Naive thymus-derived CD4-positive, alpha-beta T cell (primary cell): Measurements from ENCODE around the gene NTNG1. TPM values are rescaled to one million over a fixed set of nuclear protein-coding genes. Genes with fewer than 3 reads are reported as not detected.
"Not testable (repeated sequence)": the region's sequence is repeated elsewhere in the genome, so short reads cannot be mapped to it uniquely, and the experiment has no call there.

ENCODE experiments used
- ATAC-seq: fragments of 150-1000 bp; cut with Tn5 transposase; 2 replicates; pipeline ENCODE4 v1.10.0; 2021; ENCODE audit warnings: mild to moderate bottlenecking, moderate library complexity
- CTCF ChIA-PET: fragments of 350-600 bp; sonication (Branson Sonifier 250); formaldehyde crosslinking; loops from one replicate; lab custom pipeline; 2021; ENCODE audit warnings: antibody characterized with exemption; lab: Charles Lee
- POLR2A ChIA-PET: fragments of 350-600 bp; sonication (Branson Sonifier 250); formaldehyde crosslinking; loops from one replicate; lab custom pipeline; 2021; ENCODE audit warnings: antibody characterized with exemption, inconsistent platforms; lab: Charles Lee
- DNase-seq, 9 donors: peaks; one replicate each; pipeline versions ENCODE4 v3.0.0 to v3.0.0-alpha.2; 2020 to 2022; ENCODE audit warnings: mixed read lengths in 1 of 9
- H3K27ac ChIP-seq: one replicate; pipeline ENCODE4 v1.7.0; 2013; ENCODE audit warnings: mild to moderate bottlenecking, low read depth, low read length, moderate library complexity
- H3K27me3 ChIP-seq, 2 donors: one replicate each; pipeline ENCODE4 v1.7.0; 2013; ENCODE audit warnings: low read length in 2 of 2, mild to moderate bottlenecking in 2 of 2, moderate library complexity in 2 of 2; ENCODE audit not compliant: control insufficient read depth in 2 of 2, insufficient read depth in 2 of 2
- H3K36me3 ChIP-seq, 3 experiments: 1 replicate in 2 of 3; 2 replicates in 1 of 3; pipeline ENCODE4 v1.7.0; 2013; ENCODE audit warnings: low read length in 3 of 3, mild to moderate bottlenecking in 3 of 3, moderate library complexity in 1 of 3; ENCODE audit not compliant: insufficient read depth in 3 of 3, control insufficient read depth in 2 of 3
- H3K4me1 ChIP-seq, 2 donors: one replicate each; pipeline ENCODE4 v1.7.0; 2013; ENCODE audit warnings: low read length in 2 of 2, mild to moderate bottlenecking in 2 of 2, moderate library complexity in 1 of 2; ENCODE audit not compliant: control insufficient read depth in 2 of 2, insufficient read depth in 2 of 2
- H3K4me3 ChIP-seq: 2 replicates; pipeline ENCODE4 v1.7.0; 2013; ENCODE audit warnings: mild to moderate bottlenecking, low read length
- H3K9me3 ChIP-seq, 3 experiments: 1 replicate in 2 of 3; 2 replicates in 1 of 3; pipeline ENCODE4 v1.7.0; 2013; ENCODE audit warnings: low read length in 3 of 3; ENCODE audit not compliant: control insufficient read depth in 2 of 3
- H3K27ac Mint-ChIP-seq, 9 donors: one replicate each; pipeline ENCODE4 v1.8.0; 2020 to 2022; ENCODE audit warnings: mixed read lengths in 9 of 9, mild to moderate bottlenecking in 8 of 9, moderate library complexity in 5 of 9, inconsistent platforms in 2 of 9
- H3K27me3 Mint-ChIP-seq, 5 donors: one replicate each; pipeline ENCODE4 v1.8.0; 2021 to 2022; ENCODE audit warnings: mixed read lengths in 5 of 5, mild to moderate bottlenecking in 1 of 5
- H3K36me3 Mint-ChIP-seq, 5 donors: one replicate each; pipeline ENCODE4 v1.8.0; 2020 to 2022; ENCODE audit warnings: mixed read lengths in 5 of 5, mild to moderate bottlenecking in 3 of 5, inconsistent platforms in 1 of 5
- H3K4me1 Mint-ChIP-seq, 7 donors: one replicate each; pipeline ENCODE4 v1.8.0; 2020 to 2022; ENCODE audit warnings: mixed read lengths in 7 of 7, mild to moderate bottlenecking in 3 of 7, inconsistent platforms in 1 of 7
- H3K4me3 Mint-ChIP-seq, 10 donors: one replicate each; pipeline ENCODE4 v1.8.0; 2020 to 2022; ENCODE audit warnings: mild to moderate bottlenecking in 10 of 10, mixed read lengths in 10 of 10, moderate library complexity in 6 of 10, inconsistent platforms in 2 of 10
- H3K9me3 Mint-ChIP-seq, 11 donors: one replicate each; pipeline ENCODE4 v1.8.0; 2020 to 2022; ENCODE audit warnings: mixed read lengths in 11 of 11, mild to moderate bottlenecking in 4 of 11, inconsistent platforms in 1 of 11, moderate library complexity in 1 of 11
- intact Hi-C, 2 donors: fragments of 100-400 bp; cut with micrococcal nuclease; formaldehyde crosslinking; loops; one replicate each; pipeline ENCODE4 v1.15.1; 2023
- polyA plus RNA-seq, 2 donors: library from polyadenylated mRNA; unstranded; fragments of 300-500 nt; fragmentation: Illumina TruSeq; gene quantifications; one replicate each; pipeline ENCODE4 v1.2.3, GENCODE V29; 2021
- total RNA-seq, 6 experiments: library from RNA in 5 of 6; stranded (reverse) in 5 of 6; gene quantifications; 1 replicate in 5 of 6; 2 replicates in 1 of 6; pipeline ENCODE4 v1.2.3 and lab custom pipeline; 2021 to 2026

Gene NTNG1
- total and polyA plus RNA-seq, 7 experiments from 2014 or later, result not detected

DNA sequence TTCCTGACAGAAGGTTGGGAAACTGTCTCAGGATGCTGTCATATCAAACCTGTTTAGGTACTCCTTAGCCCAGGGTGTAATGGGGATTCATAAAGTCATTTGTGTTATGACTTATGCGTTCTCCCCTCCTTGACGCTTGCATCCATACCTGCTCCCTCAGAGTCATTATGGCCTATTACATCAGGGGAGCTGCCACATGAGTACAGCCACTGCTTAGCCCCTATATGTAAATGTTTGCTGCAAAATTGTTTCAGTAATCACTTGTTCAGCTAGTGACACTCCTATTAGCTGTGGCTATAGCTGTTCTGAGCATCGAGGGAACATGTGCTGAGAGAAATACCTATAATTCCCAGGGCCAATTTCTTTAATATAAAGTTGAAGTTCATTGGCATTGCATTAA lies 10.5 kb downstream of the NTNG1 start:
- no peaks in the 10 kb centered on the region for H3K4me1 ChIP-seq
- H3K27me3 ChIP-seq, result no peaks in the 10 kb centered on the region
- no peak overlapping the region for H3K4me3 Mint-ChIP-seq
- DNase-seq (no peak), ATAC-seq (no peak)
- CTCF ChIA-PET, result no interaction called here
- no peaks in the 10 kb centered on the region for H3K9me3 Mint-ChIP-seq
- no peaks in the 10 kb centered on the region for H3K9me3 ChIP-seq
- no peaks in the 10 kb centered on the region for H3K36me3 ChIP-seq
- H3K4me1 Mint-ChIP-seq, result no peaks in the 10 kb centered on the region
- POLR2A ChIA-PET, result no interaction called here
- no peak overlapping the region for H3K27ac Mint-ChIP-seq
- H3K36me3 Mint-ChIP-seq, result no peaks in the 10 kb centered on the region
- no peak overlapping the region for H3K27ac ChIP-seq
- intact Hi-C loops, result no loop called here
- H3K27me3 Mint-ChIP-seq, result peaks cover 4 to 38% (median 29%) of the 10 kb centered on the region in 5 donors
- H3K4me3 ChIP-seq, result no peak overlapping the region

DNA sequence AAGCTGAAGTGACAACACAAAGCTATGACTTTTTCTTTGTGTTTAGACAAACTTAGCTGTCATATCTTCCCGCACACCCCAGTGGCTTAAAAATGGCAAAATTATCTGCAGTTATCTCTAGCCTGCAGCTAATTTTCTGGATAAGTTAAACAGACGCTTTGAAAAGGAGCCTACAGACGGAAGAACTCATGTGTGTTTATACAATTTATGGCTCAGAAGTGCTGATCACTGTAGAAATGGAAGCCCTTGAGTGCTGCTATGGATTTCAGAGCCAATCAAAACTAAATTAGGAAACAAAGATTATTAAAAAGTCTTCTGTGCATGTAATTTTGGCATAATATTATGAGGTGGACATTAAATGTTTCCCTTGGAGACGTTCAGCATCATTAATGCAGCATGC lies 11.6 kb downstream of the NTNG1 start:
- ChIA-PET POLR2A (no interaction called here), CTCF (no interaction called here)
- Histone ChIP-seq H3K4me1 (no peaks in the 10 kb centered on the region), H3K4me3 (no peak overlapping the region), H3K36me3 (no peaks in the 10 kb centered on the region), H3K27ac (no peak overlapping the region), H3K27me3 (no peaks in the 10 kb centered on the region), H3K9me3 (no peaks in the 10 kb centered on the region)
- H3K36me3 Mint-ChIP-seq, result no peaks in the 10 kb centered on the region
- DNase-seq, result no peak
- ATAC-seq, result no peak
- no peaks in the 10 kb centered on the region for H3K9me3 Mint-ChIP-seq
- H3K27ac Mint-ChIP-seq, result no peak overlapping the region
- H3K4me1 Mint-ChIP-seq, result no peaks in the 10 kb centered on the region
- intact Hi-C loops, result no loop called here
- no peak overlapping the region for H3K4me3 Mint-ChIP-seq
- peaks cover 4 to 36% (median 28%) of the 10 kb centered on the region in 5 donors for H3K27me3 Mint-ChIP-seq

GRCh38 chr1:107153014-107153413 lies 12.2 kb downstream of the NTNG1 start:
- Mint-ChIP-seq H3K36me3 (no peaks in the 10 kb centered on the region), H3K4me3 (no peak overlapping the region), H3K4me1 (no peaks in the 10 kb centered on the region), H3K27me3 (peaks cover 0 to 30% (median 27%) of the 10 kb centered on the region in 5 donors), H3K27ac (no peak overlapping the region), H3K9me3 (no peaks in the 10 kb centered on the region)
- Histone ChIP-seq H3K4me3 (no peak overlapping the region), H3K9me3 (no peaks in the 10 kb centered on the region), H3K36me3 (no peaks in the 10 kb centered on the region), H3K4me1 (no peaks in the 10 kb centered on the region), H3K27ac (no peak overlapping the region), H3K27me3 (no peaks in the 10 kb centered on the region)
- ChIA-PET CTCF (no interaction called here), POLR2A (no interaction called here)
- no peak for ATAC-seq
- intact Hi-C loops, result no loop called here
- no peak for DNase-seq

- intact Hi-C loops, result no loop called here
- Histone ChIP-seq H3K27ac (no peak overlapping the region), H3K27me3 (no peaks in the 10 kb centered on the region), H3K36me3 (no peaks in the 10 kb centered on the region), H3K9me3 (no peaks in the 10 kb centered on the region), H3K4me3 (no peak overlapping the region), H3K4me1 (no peaks in the 10 kb centered on the region)
- no peaks in the 10 kb centered on the region for H3K4me1 Mint-ChIP-seq
- H3K4me3 Mint-ChIP-seq, result no peak overlapping the region
- ChIA-PET CTCF (no interaction called here), POLR2A (no interaction called here)
- H3K36me3 Mint-ChIP-seq, result no peaks in the 10 kb centered on the region
- DNase-seq (no peak), ATAC-seq (no peak)
- H3K9me3 Mint-ChIP-seq, result peaks cover 0 to 2% (median 0%) of the 10 kb centered on the region in 11 donors
- H3K27ac Mint-ChIP-seq, result no peak overlapping the region
- peaks cover 0 to 23% (median 13%) of the 10 kb centered on the region in 5 donors for H3K27me3 Mint-ChIP-seq
Observed at GRCh38 chr1:107158496-107158895, 17.7 kb downstream of the NTNG1 start.

DNA sequence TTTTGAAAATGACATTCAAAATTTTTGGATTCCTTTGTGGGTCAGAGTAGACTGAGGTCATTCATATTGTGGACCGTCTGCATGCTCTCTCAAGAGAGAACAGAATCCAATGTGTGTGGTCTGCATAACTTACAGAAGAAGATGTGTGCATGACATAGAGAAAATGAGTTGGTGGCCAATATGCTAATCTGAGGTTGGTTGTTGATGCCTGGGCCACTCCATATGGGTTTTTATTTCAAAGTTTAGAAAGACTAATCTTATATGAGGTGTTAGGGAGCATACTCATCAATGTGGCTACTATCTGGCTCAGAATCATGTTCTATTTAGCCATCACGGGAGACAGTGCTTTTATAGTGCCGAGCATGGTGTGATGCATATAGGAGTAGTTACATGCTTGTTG lies 18.2 kb downstream of the NTNG1 start:
- no peaks in the 10 kb centered on the region for H3K36me3 ChIP-seq
- peaks cover 0 to 20% (median 8%) of the 10 kb centered on the region in 5 donors for H3K27me3 Mint-ChIP-seq
- no peak overlapping the region for H3K27ac Mint-ChIP-seq
- H3K9me3 ChIP-seq, result no peaks in the 10 kb centered on the region
- CTCF ChIA-PET, result no interaction called here
- no peak overlapping the region for H3K27ac ChIP-seq
- no peaks in the 10 kb centered on the region for H3K4me1 Mint-ChIP-seq
- no peak overlapping the region for H3K4me3 ChIP-seq
- peaks cover 0 to 2% (median 1%) of the 10 kb centered on the region in 11 donors for H3K9me3 Mint-ChIP-seq
- H3K36me3 Mint-ChIP-seq, result no peaks in the 10 kb centered on the region
- no peaks in the 10 kb centered on the region for H3K4me1 ChIP-seq
- H3K27me3 ChIP-seq, result no peaks in the 10 kb centered on the region
- no peak overlapping the region for H3K4me3 Mint-ChIP-seq
- POLR2A ChIA-PET, result no interaction called here
- no peak for ATAC-seq
- intact Hi-C loops, result no loop called here
- no peak for DNase-seq

GRCh38 chr1:107162745-107163144 lies 21.9 kb downstream of the NTNG1 start:
- H3K9me3 ChIP-seq, result no peaks in the 10 kb centered on the region
- no peak overlapping the region for H3K4me3 ChIP-seq
- no peaks in the 10 kb centered on the region for H3K27me3 ChIP-seq
- no peaks in the 10 kb centered on the region for H3K36me3 Mint-ChIP-seq
- H3K4me3 Mint-ChIP-seq, result no peak overlapping the region
- no peaks in the 10 kb centered on the region for H3K36me3 ChIP-seq
- no peak overlapping the region for H3K27ac Mint-ChIP-seq
- no peaks in the 10 kb centered on the region for H3K4me1 ChIP-seq
- H3K27me3 Mint-ChIP-seq, result peaks cover 0 to 19% (median 4%) of the 10 kb centered on the region in 5 donors
- intact Hi-C loops, result no loop called here
- no peak for DNase-seq
- ChIA-PET POLR2A (no interaction called here), CTCF (no interaction called here)
- no peak overlapping the region for H3K27ac ChIP-seq
- H3K9me3 Mint-ChIP-seq, result peaks cover 0 to 13% (median 9%) of the 10 kb centered on the region in 11 donors
- ATAC-seq, result no peak
- no peaks in the 10 kb centered on the region for H3K4me1 Mint-ChIP-seq

GRCh38 chr1:107164901-107165300 lies 24.1 kb downstream of the NTNG1 start:
- H3K27ac ChIP-seq, CTCF ChIA-PET, H3K36me3 Mint-ChIP-seq, H3K4me1 Mint-ChIP-seq, H3K27me3 ChIP-seq, H3K4me1 ChIP-seq, ATAC-seq, H3K4me3 Mint-ChIP-seq, H3K36me3 ChIP-seq, POLR2A ChIA-PET, H3K4me3 ChIP-seq, H3K9me3 ChIP-seq, intact Hi-C loops, H3K27ac Mint-ChIP-seq, DNase-seq: not testable (repeated sequence)
- Mint-ChIP-seq H3K27me3 (peaks cover 0 to 22% (median 7%) of the 10 kb centered on the region in 5 donors), H3K9me3 (peaks cover 0 to 13% (median 9%) of the 10 kb centered on the region in 11 donors)
